GM12878 (cell line): Measurements from ENCODE around the gene NFKBIZ. TPM values are rescaled to one million over a fixed set of nuclear protein-coding genes. Genes with fewer than 3 reads are reported as not detected.

Experiments
- ATAC-seq: fragments of 200-7000 bp; cut with Tn5 transposase; 3 replicates; pipeline ENCODE4 v1.9.1; 2020; ENCODE audit warnings: mild to moderate bottlenecking, moderate library complexity
- BruUV-seq: library from RNA; stranded (reverse); fragments of 400-500 nt; replicated peaks from 2 replicates; lab custom pipeline; 2021; lab: Mats Ljungman, UMichigan
- CTCF ChIA-PET: fragments of 300-600 bp; sonication (Branson Sonifier 250); formaldehyde crosslinking; extraction: SDS; loops from one replicate; lab custom pipeline; 2021; ENCODE audit warnings: inconsistent platforms; lab: Yijun Ruan, JAX
- POLR2A ChIA-PET: fragments of 350-600 bp; formaldehyde crosslinking; extraction: SDS; loops from one replicate; lab custom pipeline; 2021; ENCODE audit warnings: inconsistent platforms; lab: Charles Lee
- RAD21 ChIA-PET: fragments of 300-600 bp; sonication (Branson Sonifier 250); formaldehyde crosslinking; loops from one replicate; lab custom pipeline; 2023; ENCODE audit warnings: antibody characterized with exemption; ENCODE audit not compliant: unreplicated experiment; lab: Charles Lee
- SMC1A ChIA-PET: fragments of 300-600 bp; sonication (Branson Sonifier 250); formaldehyde crosslinking; loops from one replicate; lab custom pipeline; 2023; ENCODE audit not compliant: unreplicated experiment, uncharacterized antibody; lab: Charles Lee
- DNase-seq: peaks from one replicate; pipeline ENCODE4 v3.0.0-alpha.2; 2011; ENCODE audit warnings: low read depth, low spot score
- FAIRE-seq: peaks from 3 replicates; lab custom pipeline; 2011; peaks lifted over from hg19 to GRCh38; lab: Jason Lieb, UNC
- H2AFZ ChIP-seq: 2 replicates; pipeline ENCODE4 v1.6.0; 2011; ENCODE audit warnings: low read depth, low read length, control low read depth; ENCODE audit not compliant: control insufficient read depth
- H3K27ac ChIP-seq: 2 replicates; pipeline ENCODE4 v1.5.1; 2011; ENCODE audit warnings: control low read depth; ENCODE audit not compliant: control insufficient read depth, insufficient read depth
- H3K27me3 ChIP-seq, 2 experiments: replicated peaks in 1 of 2; 2 replicates each; pipeline versions ENCODE4 v1.6.0 to v1.6.1; 2011; ENCODE audit warnings: low read length in 1 of 2; ENCODE audit not compliant: control insufficient read depth in 2 of 2, insufficient read depth in 2 of 2
- H3K36me3 ChIP-seq, 2 experiments: 2 replicates each; pipeline ENCODE4 v1.5.1; 2011; ENCODE audit warnings: low read length in 1 of 2; ENCODE audit not compliant: control insufficient read depth in 2 of 2, insufficient read depth in 2 of 2
- H3K4me1 ChIP-seq: 2 replicates; pipeline ENCODE4 v1.6.1; 2011; ENCODE audit warnings: mild to moderate bottlenecking, low read length, moderate library complexity, mixed read lengths; ENCODE audit not compliant: control insufficient read depth, insufficient read depth
- H3K4me2 ChIP-seq: 2 replicates; pipeline ENCODE4 v1.6.0; 2011; ENCODE audit warnings: control low read depth; ENCODE audit not compliant: control insufficient read depth, insufficient read depth
- H3K4me3 ChIP-seq: fragments of 200-600 bp; sonication (generic); 2 replicates; pipeline ENCODE4 v1.5.1; 2016
- H3K79me2 ChIP-seq: 2 replicates; pipeline ENCODE4 v1.6.0; 2011; ENCODE audit warnings: low read length; ENCODE audit not compliant: control insufficient read depth, insufficient read depth
- H3K9ac ChIP-seq: 2 replicates; pipeline ENCODE4 v1.8.0; 2011; ENCODE audit warnings: low read length, control low read depth, mixed read lengths; ENCODE audit not compliant: control insufficient read depth, insufficient read depth
- H3K9me3 ChIP-seq: replicated peaks from 3 replicates; pipeline ENCODE4 v1.5.1; 2011; ENCODE audit warnings: mild to moderate bottlenecking, low read length; ENCODE audit not compliant: control insufficient read depth, insufficient read depth
- H4K20me1 ChIP-seq: 2 replicates; pipeline ENCODE4 v1.6.0; 2011; ENCODE audit not compliant: control insufficient read depth, insufficient read depth
- CHD1 ChIP-seq: IDR thresholded peaks from 2 replicates; pipeline ENCODE4 v1.6.1; 2012; ENCODE audit warnings: low read depth, low read length, improper control_type of control experiment
- CHD4 ChIP-seq: fragments of 200-600 bp; sonication (generic); IDR thresholded peaks from 2 replicates; pipeline ENCODE4 v1.6.1; 2016; ENCODE audit warnings: mild to moderate bottlenecking
- CREB1 ChIP-seq: IDR thresholded peaks from 2 replicates; pipeline ENCODE4 v1.6.1; 2012; ENCODE audit warnings: low read depth, mild to moderate bottlenecking, inconsistent platforms
- FOS ChIP-seq: IDR thresholded peaks from 3 replicates; pipeline ENCODE4 v1.6.1; 2011; ENCODE audit warnings: borderline replicate concordance; ENCODE audit not compliant: insufficient read length; ENCODE audit errors: extremely low read depth
- GABPA ChIP-seq: IDR thresholded peaks from 2 replicates; pipeline ENCODE4 v1.6.1; 2014; ENCODE audit warnings: antibody characterized with exemption, low read depth, mild to moderate bottlenecking, inconsistent platforms
- GATAD2B ChIP-seq: fragments of 450-650 bp; conservative IDR thresholded peaks from 2 replicates; pipeline ENCODE4 v1.6.1; 2017; ENCODE audit warnings: low read depth, mild to moderate bottlenecking, moderate library complexity
- MTA3 ChIP-seq: IDR thresholded peaks from 2 replicates; pipeline ENCODE4 v1.6.1; 2012; ENCODE audit warnings: low read length, inconsistent platforms, borderline replicate concordance
- MYC ChIP-seq: IDR thresholded peaks from 2 replicates; pipeline ENCODE4 v1.6.1; 2011; ENCODE audit warnings: mild to moderate bottlenecking, low read length, moderate library complexity, inconsistent platforms; ENCODE audit not compliant: insufficient read depth, insufficient replicate concordance, insufficient read length, severe bottlenecking
- NR2C2 ChIP-seq: IDR thresholded peaks from 2 replicates; pipeline ENCODE4 v1.6.1; 2011; ENCODE audit warnings: borderline replicate concordance, low read depth; ENCODE audit not compliant: control insufficient read depth, insufficient read length
- NR2F1 ChIP-seq: fragments of 450-650 bp; conservative IDR thresholded peaks from 2 replicates; pipeline ENCODE4 v1.6.1; 2017; ENCODE audit warnings: mild to moderate bottlenecking
- PKNOX1 ChIP-seq: fragments of 450-650 bp; IDR thresholded peaks from 2 replicates; pipeline ENCODE4 v1.6.1; 2016; ENCODE audit warnings: mild to moderate bottlenecking
- POLR2A ChIP-seq: IDR thresholded peaks from 2 replicates; pipeline ENCODE4 v1.6.1; 2011; ENCODE audit warnings: low read depth, mild to moderate bottlenecking, low read length
- SPI1 ChIP-seq: IDR thresholded peaks from 2 replicates; pipeline ENCODE4 v1.6.1; 2011; ENCODE audit warnings: low read depth, mild to moderate bottlenecking, low read length, moderate library complexity, borderline replicate concordance; ENCODE audit not compliant: insufficient read depth
- SREBF2 ChIP-seq: IDR thresholded peaks from 2 replicates; pipeline ENCODE4 v1.6.1; 2012; ENCODE audit warnings: mild to moderate bottlenecking, low read length
- SRF ChIP-seq, 2 experiments: IDR thresholded peaks; 2 replicates each; pipeline ENCODE4 v1.6.1; 2011; ENCODE audit warnings: low read depth in 2 of 2, low read length in 2 of 2, mild to moderate bottlenecking in 1 of 2, moderate library complexity in 1 of 2
- TAF1 ChIP-seq: IDR thresholded peaks from 2 replicates; pipeline ENCODE4 v1.6.1; 2011; ENCODE audit warnings: mild to moderate bottlenecking, low read depth, low read length, borderline replicate concordance
- TBL1XR1 ChIP-seq: IDR thresholded peaks from 2 replicates; pipeline ENCODE4 v1.6.1; 2012; ENCODE audit warnings: low read depth, low read length, improper control_type of control experiment
- USF1 ChIP-seq: IDR thresholded peaks from 2 replicates; pipeline ENCODE4 v1.6.1; 2011; ENCODE audit warnings: borderline replicate concordance, low read depth, mild to moderate bottlenecking, moderate library complexity, mixed read lengths, low read length; ENCODE audit not compliant: insufficient read depth; ENCODE audit errors: extremely low read length
- ZBTB33 ChIP-seq: fragments of 450-650 bp; IDR thresholded peaks from 2 replicates; pipeline ENCODE4 v1.6.1; 2017; ENCODE audit warnings: mild to moderate bottlenecking
- ZNF384 ChIP-seq: IDR thresholded peaks from 2 replicates; pipeline ENCODE4 v1.6.1; 2012; ENCODE audit warnings: low read depth, mild to moderate bottlenecking, low read length, improper control_type of control experiment, borderline replicate concordance
- WGBS: methylation state at CpG from one replicate; pipeline ENCODE4 v1.1.6; 2016; ENCODE audit warnings: low lambda C conversion rate; ENCODE audit not compliant: insufficient replicate concordance, insufficient coverage; ENCODE audit errors: missing lambda C conversion rate; 5-methylcytosine and 5-hydroxymethylcytosine counted together
- in situ Hi-C: fragments of 300-500 bp; cut with MboI; formaldehyde crosslinking; loops from 9 replicates; pipeline ENCODE4 v1.14.3; 2018; ENCODE audit warnings: mixed read lengths
- intact Hi-C: fragments of 100-400 bp; cut with micrococcal nuclease; formaldehyde crosslinking; loops from one replicate; pipeline ENCODE4 v1.14.2; 2022; ENCODE audit not compliant: unreplicated experiment
- polyA plus RNA-seq, 11 experiments: library from polyadenylated mRNA; depleted of rRNA in 4 of 11; unstranded in 6 of 11; stranded (reverse) in 5 of 11; fragments of >200 nt; fragmentation: Nextera tagmentation in 4 of 11; fragmentation: Illumina TruSeq in 1 of 11; extraction: Ambion mirVana in 4 of 11; extraction: Trizol in 1 of 11; gene quantifications; 1 replicate in 1 of 11; 2 replicates in 10 of 11; pipeline versions ENCODE4 v1.2.1 to v1.2.3, GENCODE V29; 2011 to 2016; ENCODE audit warnings: inconsistent platforms in 2 of 11, missing spikeins in 2 of 11, low read depth in 1 of 11
- total RNA-seq, 4 experiments: library from RNA; depleted of rRNA in 3 of 4; stranded (reverse); fragments of >200 nt in 3 of 4; fragmentation: Illumina TruSeq in 1 of 4; extraction: Trizol in 1 of 4; gene quantifications; 2 replicates each; pipeline versions ENCODE4 v1.2.1 to v1.2.3, GENCODE V29; 2013 to 2021

Gene NFKBIZ
- total and polyA plus RNA-seq, 10 of the 15 experiments (the other 5 are each of a cell fraction or from before 2014, with no cell fraction given), result 6.3 to 53.8 (median 17.3) TPM

GRCh38 chr3:101878589-101878988 is 29.3 kb downstream of the NFKBIZ start:
- no TSS peak for BruUV-seq

More at GRCh38 chr3:101878589-101878988, 29.3 kb downstream of the NFKBIZ start:
- Histone ChIP-seq H3K9me3 (no peaks in the 10 kb centered on the region; the same call in 1 of the 3 replicates), H3K27me3 (no peaks in the 10 kb centered on the region), H3K4me2 (no peak overlapping the region), H3K4me1 (peaks cover 12% of the 10 kb centered on the region), H4K20me1 (no peaks in the 10 kb centered on the region), H3K36me3 (no peaks in the 10 kb centered on the region), H3K27ac (no peak overlapping the region), H3K79me2 (no peaks in the 10 kb centered on the region), H3K4me3 (no peak overlapping the region), H2AFZ (no peak overlapping the region)
- no peak for FAIRE-seq
- ChIA-PET CTCF (no interaction called here), POLR2A (no interaction called here), RAD21 (no interaction called here), SMC1A (no interaction called here)
- no peak for ATAC-seq
- intact Hi-C loops (no loop called here), in situ Hi-C loops (no loop called here)
- no peak for DNase-seq
- WGBS, result 100% methylated on average over 2 of the region's 2 CpGs
- TF ChIP-seq SRF (IDR thresholded peaks at IDR 0.05; ENCODE audit: low read depth in 2 of 2, low read length in 2 of 2) (no peak), TBL1XR1 (no peak), MTA3 (no peak), SREBF2 (no peak), PKNOX1 (no peak), GABPA (no peak), ZBTB33 (no peak), MYC (no peak), CREB1 (no peak), CHD4 (no peak), GATAD2B (no peak), TAF1 (no peak), NR2C2 (no peak), SPI1 (no peak), ZNF384 (no peak), CHD1 (no peak), FOS (no peak), POLR2A (no peak), NR2F1 (no peak), USF1 (no peak)
- TF ChIP-seq, all 136 proteins: peak for 0
- H3K9ac ChIP-seq, result no peak overlapping the region
